ENCODE data around the gene CEP57L1. TPM values are rescaled to one million over a fixed set of nuclear protein-coding genes. Genes with fewer than 3 reads are reported as not detected.

CEP57L1 gene
- total and polyA plus RNA-seq, 2 experiments from 2014 or later = 17.1 to 20.2 TPM

- Histone ChIP-seq H4K20me1 (replicated peaks; ENCODE audit: insufficient read depth) (no peaks in the 10 kb centered on the region), H2AFZ (no peak overlapping the region), H3K4me1 (ENCODE audit: insufficient read depth) (no peaks in the 10 kb centered on the region), H3K79me2 (replicated peaks; ENCODE audit: insufficient read depth) (no peaks in the 10 kb centered on the region), H3K4me3 (no peak overlapping the region), H3K9me2 (ENCODE audit: insufficient read depth) (no peaks in the 10 kb centered on the region), H3K27me3 (ENCODE audit: insufficient read depth) (no peaks in the 10 kb centered on the region), H3K27ac (ENCODE audit: low read depth) (no peak overlapping the region), H3K4me2 (no peak overlapping the region), H3K36me3 (ENCODE audit: insufficient read depth) (no peaks in the 10 kb centered on the region), H3F3A (replicated peaks; ENCODE audit: low read depth) (no peaks in the 10 kb centered on the region)
- Mint-ChIP-seq H3K4me3 (no peak overlapping the region), H3K27ac (no peak overlapping the region), H3K36me3 (ENCODE audit: low read depth) (no peaks in the 10 kb centered on the region), H3K27me3 (ENCODE audit: insufficient read depth, low read depth, poor library complexity) (peaks cover 1% of the 10 kb centered on the region), H3K4me1 (no peaks in the 10 kb centered on the region), H3K9me3 (no peaks in the 10 kb centered on the region)
- TF ChIP-seq ZNF331 (CRISPR knock-in tag; IDR thresholded peaks at IDR 0.05; ENCODE audit: low read depth) = no peak
- no peak for TF ChIP-seq REST (IDR thresholded peaks at IDR 0.05; ENCODE audit: unreplicated experiment)
- no peak for TF ChIP-seq STAT1 (IDR thresholded peaks at IDR 0.05; ENCODE audit: unreplicated experiment)
- TF ChIP-seq CREB1 (CRISPR knock-in tag; IDR thresholded peaks at IDR 0.05; ENCODE audit: low read depth) = no peak
- no peak for TF ChIP-seq ZNF114 (CRISPR knock-in tag; IDR thresholded peaks at IDR 0.05)
- no peak for TF ChIP-seq JUNB (IDR thresholded peaks at IDR 0.05; ENCODE audit: unreplicated experiment)
- TF ChIP-seq ETS1 (IDR thresholded peaks at IDR 0.05) = no peak
- TF ChIP-seq NANOG (IDR thresholded peaks at IDR 0.05; ENCODE audit: borderline replicate concordance) = no peak
- TF ChIP-seq POLR2AphosphoS5 (IDR thresholded peaks at IDR 0.05; ENCODE audit: low read depth) = no peak
- no peak for TF ChIP-seq ZNF462 (CRISPR knock-in tag; IDR thresholded peaks at IDR 0.05)
- no peak for TF ChIP-seq EZH2 (IDR thresholded peaks at IDR 0.05; ENCODE audit: low read depth, unreplicated experiment)
- TF ChIP-seq EZH2phosphoT487 (IDR thresholded peaks at IDR 0.05; ENCODE audit: unreplicated experiment) = no peak
- no peak for TF ChIP-seq CTCF (conservative IDR thresholded peaks at IDR 0.05; ENCODE audit: low read depth in 2 of 2)
- ATAC-seq (no peak), DNase-seq (ENCODE audit: low spot score) (no peak)
These were observed 23.0 kb downstream of the CEP57L1 start for GRCh38 chr6:109118337-109118736.

Data from GM23338 (cell line).